OCI-LY1 (cell line): ENCODE results near the gene NSG1.

Experiments used
- H2AFZ ChIP-seq: fragments of 200-600 bp; sonication (generic), shearing (Covaris generic); 2 replicates; pipeline ENCODE4 v1.6.0; 2014; ENCODE audit warnings: antibody characterized with exemption, mild to moderate bottlenecking, low read length
- H3F3A ChIP-seq: fragments of 200-600 bp; sonication (generic), shearing (Covaris generic); 2 replicates; pipeline ENCODE4 v1.6.0; 2014; ENCODE audit warnings: mild to moderate bottlenecking, antibody characterized with exemption, low read length, moderate library complexity; ENCODE audit not compliant: insufficient read depth
- H3K27ac ChIP-seq: fragments of 200-600 bp; sonication (generic); 2 replicates; pipeline ENCODE4 v1.5.1; 2014; ENCODE audit warnings: low read length, mixed run types, mild to moderate bottlenecking, low read depth; ENCODE audit not compliant: poor library complexity, severe bottlenecking
- H3K27me3 ChIP-seq: fragments of 200-600 bp; sonication (generic); 2 replicates; pipeline ENCODE4 v1.6.0; 2014; ENCODE audit warnings: antibody characterized with exemption, mild to moderate bottlenecking, low read length, moderate library complexity; ENCODE audit not compliant: insufficient read depth
- H3K36me3 ChIP-seq: fragments of 200-600 bp; sonication (generic); 2 replicates; pipeline ENCODE4 v1.6.1; 2014; ENCODE audit warnings: mild to moderate bottlenecking, antibody characterized with exemption, low read length, moderate library complexity, mixed read lengths; ENCODE audit not compliant: insufficient read depth
- H3K4me1 ChIP-seq: fragments of 200-600 bp; sonication (generic); 2 replicates; pipeline ENCODE4 v1.5.1; 2014; ENCODE audit warnings: mild to moderate bottlenecking, low read length, moderate library complexity; ENCODE audit not compliant: insufficient read depth, severe bottlenecking
- H3K4me2 ChIP-seq: fragments of 200-600 bp; sonication (generic), shearing (Covaris generic); 2 replicates; pipeline ENCODE4 v1.6.1; 2014; ENCODE audit warnings: low read length
- H3K4me3 ChIP-seq: fragments of 200-600 bp; sonication (generic); 2 replicates; pipeline ENCODE4 v1.5.1; 2014; ENCODE audit warnings: low read length, low read depth, mild to moderate bottlenecking, mixed read lengths; ENCODE audit not compliant: poor library complexity, severe bottlenecking
- H3K79me2 ChIP-seq: fragments of 200-600 bp; shearing (Covaris generic); 2 replicates; pipeline ENCODE4 v1.6.1; 2016; ENCODE audit warnings: mixed run types, low read length, mixed read lengths; ENCODE audit not compliant: insufficient read depth
- H3K9ac ChIP-seq: fragments of 200-600 bp; sonication (generic), shearing (Covaris generic); 2 replicates; pipeline ENCODE4 v1.6.1; 2014; ENCODE audit warnings: mild to moderate bottlenecking, low read length, mixed read lengths
- H3K9me2 ChIP-seq: fragments of 200-600 bp; sonication (generic), shearing (Covaris generic); 2 replicates; pipeline ENCODE4 v1.6.1; 2014; ENCODE audit warnings: low read depth, mild to moderate bottlenecking, low read length, mixed read lengths
- H3K9me3 ChIP-seq: fragments of 200-600 bp; shearing (Covaris generic); 2 replicates; pipeline ENCODE4 v1.6.1; 2014; ENCODE audit warnings: low read length, mixed read lengths
- H4K20me1 ChIP-seq: fragments of 200-600 bp; sonication (generic), shearing (Covaris generic); 2 replicates; pipeline ENCODE4 v1.6.0; 2016; ENCODE audit warnings: mild to moderate bottlenecking, low read length; ENCODE audit not compliant: insufficient read depth
- CTCF ChIP-seq: fragments of 200-600 bp; sonication (generic), shearing (Covaris generic); IDR thresholded peaks from 2 replicates; pipeline ENCODE4 v1.5.1; 2017; ENCODE audit warnings: mild to moderate bottlenecking, antibody characterized with exemption, low read length, moderate library complexity, mixed read lengths
- EZH2 ChIP-seq: fragments of 200-600 bp; sonication (generic), shearing (Covaris generic); IDR thresholded peaks from 2 replicates; pipeline ENCODE4 v1.8.0; 2017; ENCODE audit warnings: borderline replicate concordance, mixed run types, mild to moderate bottlenecking, antibody characterized with exemption, low read length, moderate library complexity, mixed read lengths

NSG1 gene

GRCh38 chr4:4376074-4376473 is 10.8 kb upstream of the NSG1 start:
- no peak for TF ChIP-seq EZH2
- no peak for TF ChIP-seq CTCF
- no peaks in the 10 kb centered on the region for H3F3A ChIP-seq
- no peaks in the 10 kb centered on the region for H3K27me3 ChIP-seq
- no peaks in the 10 kb centered on the region for H3K79me2 ChIP-seq
- no peaks in the 10 kb centered on the region for H3K4me1 ChIP-seq
- H3K36me3 ChIP-seq: no peaks in the 10 kb centered on the region
- H3K4me2 ChIP-seq: no peak overlapping the region
- no peak overlapping the region for H3K9ac ChIP-seq
- H2AFZ ChIP-seq: no peak overlapping the region
- no peak overlapping the region for H3K27ac ChIP-seq
- no peaks in the 10 kb centered on the region for H3K9me3 ChIP-seq
- no peaks in the 10 kb centered on the region for H4K20me1 ChIP-seq
- no peaks in the 10 kb centered on the region for H3K9me2 ChIP-seq
- H3K4me3 ChIP-seq: no peak overlapping the region

- no peak overlapping the region for H3K4me2 ChIP-seq
- no peak for TF ChIP-seq EZH2
- TF ChIP-seq CTCF: no peak
- H3F3A ChIP-seq: no peaks in the 10 kb centered on the region
- no peak overlapping the region for H2AFZ ChIP-seq
- no peaks in the 10 kb centered on the region for H3K9me3 ChIP-seq
- no peaks in the 10 kb centered on the region for H4K20me1 ChIP-seq
- H3K27me3 ChIP-seq: no peaks in the 10 kb centered on the region
- H3K9ac ChIP-seq: no peak overlapping the region
- H3K4me3 ChIP-seq: no peak overlapping the region
- no peak overlapping the region for H3K27ac ChIP-seq
- no peaks in the 10 kb centered on the region for H3K36me3 ChIP-seq
- no peaks in the 10 kb centered on the region for H3K79me2 ChIP-seq
- H3K4me1 ChIP-seq: no peaks in the 10 kb centered on the region
- H3K9me2 ChIP-seq: no peaks in the 10 kb centered on the region
These were observed 9.7 kb upstream of the NSG1 start for GRCh38 chr4:4377191-4377590.

GRCh38 chr4:4377732-4378460 is 9.0 kb upstream of the NSG1 start:
- Histone ChIP-seq H3K4me2 (no peak overlapping the region), H3K79me2 (no peaks in the 10 kb centered on the region), H3K27ac (no peak overlapping the region), H3F3A (no peaks in the 10 kb centered on the region), H3K36me3 (no peaks in the 10 kb centered on the region), H3K27me3 (no peaks in the 10 kb centered on the region), H4K20me1 (no peaks in the 10 kb centered on the region), H3K9me3 (no peaks in the 10 kb centered on the region), H3K4me3 (no peak overlapping the region), H3K4me1 (no peaks in the 10 kb centered on the region), H3K9ac (no peak overlapping the region), H2AFZ (no peak overlapping the region), H3K9me2 (no peaks in the 10 kb centered on the region)
- TF ChIP-seq CTCF (no peak), EZH2 (no peak)
